ENCODE data around the gene PITX2.

DNA sequence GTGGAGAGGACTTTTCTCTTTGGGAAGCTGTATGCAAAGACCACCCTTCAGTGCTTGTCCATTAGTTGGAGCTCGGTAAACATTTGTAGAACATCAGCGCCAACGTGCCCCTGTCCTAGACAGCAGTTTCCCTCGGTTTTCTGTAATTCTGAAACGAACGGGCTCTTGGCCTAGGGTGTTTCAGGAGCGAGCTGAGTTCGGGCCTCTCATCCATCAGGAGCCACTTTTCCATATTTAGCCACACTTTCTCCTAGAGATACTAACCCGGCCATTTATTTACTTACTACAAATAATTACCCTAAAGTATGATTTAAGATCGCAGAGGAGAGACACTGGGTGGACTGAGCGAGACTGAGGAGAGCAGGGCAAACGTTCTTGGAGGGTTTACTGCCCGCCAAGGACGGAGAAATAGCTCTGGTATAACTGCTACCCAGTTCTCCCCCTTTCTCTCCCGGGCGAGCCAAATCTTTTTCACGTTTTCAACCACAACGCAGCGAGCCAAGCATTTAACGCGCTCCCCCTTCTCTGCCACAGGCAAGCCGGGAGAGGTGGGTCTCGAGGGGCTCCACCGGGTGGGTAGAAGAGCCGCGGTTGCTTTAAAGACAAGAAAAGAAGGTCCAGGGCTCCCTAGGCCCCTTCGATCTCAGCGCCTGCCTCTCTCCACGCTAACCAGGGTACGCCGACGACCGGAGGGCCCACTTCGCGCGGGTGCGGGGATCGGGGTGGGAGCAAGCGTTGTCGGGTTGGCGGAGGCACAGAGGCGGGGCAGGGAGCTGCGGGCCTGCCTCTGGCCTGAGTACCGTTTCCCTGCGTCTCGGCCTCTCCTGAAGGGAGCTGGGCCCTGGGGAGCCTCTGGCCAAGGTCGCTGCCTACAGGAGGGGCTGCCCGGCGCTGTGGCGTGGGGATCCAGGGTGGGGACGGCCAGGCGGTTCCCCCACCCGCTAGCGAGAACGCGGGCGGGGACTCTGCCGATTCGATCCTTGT lies 10.8 kb upstream of the PITX2 start:
- TF ChIP-seq, protein P1, sequence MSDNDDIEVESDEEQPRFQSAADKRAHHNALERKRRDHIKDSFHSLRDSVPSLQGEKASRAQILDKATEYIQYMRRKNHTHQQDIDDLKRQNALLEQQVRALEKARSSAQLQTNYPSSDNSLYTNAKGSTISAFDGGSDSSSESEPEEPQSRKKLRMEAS (IDR thresholded peaks at IDR 0.05): no peak
- TF ChIP-seq CREB1 (IDR thresholded peaks at IDR 0.05; ENCODE audit: low read depth): no peak
- TF ChIP-seq TAF1 (IDR thresholded peaks at IDR 0.05; ENCODE audit: low read depth): no peak

All from Ishikawa (cell line).